ENCODE results near the gene MAD1L1. TPM values are rescaled to one million over a fixed set of nuclear protein-coding genes. Genes with fewer than 3 reads are reported as not detected.
A peak's percentile ranks its signal among the peaks of the same experiment; 100 is the strongest.

MAD1L1 gene
- total RNA-seq, 1 experiment from 2014 or later = 43.8 TPM

- ATAC-seq (no peak), DNase-seq (ENCODE audit: low spot score) (no peak)
- H3K27me3 Mint-ChIP-seq (ENCODE audit: low read depth) = no peaks in the 10 kb centered on the region
- H3K27ac Mint-ChIP-seq = peak overlapping the region; percentile 89
- no peak for TF ChIP-seq GRHL2 (CRISPR knock-in tag; IDR thresholded peaks at IDR 0.05; ENCODE audit: insufficient replicate concordance, severe bottlenecking)
- TF ChIP-seq, protein P1, sequence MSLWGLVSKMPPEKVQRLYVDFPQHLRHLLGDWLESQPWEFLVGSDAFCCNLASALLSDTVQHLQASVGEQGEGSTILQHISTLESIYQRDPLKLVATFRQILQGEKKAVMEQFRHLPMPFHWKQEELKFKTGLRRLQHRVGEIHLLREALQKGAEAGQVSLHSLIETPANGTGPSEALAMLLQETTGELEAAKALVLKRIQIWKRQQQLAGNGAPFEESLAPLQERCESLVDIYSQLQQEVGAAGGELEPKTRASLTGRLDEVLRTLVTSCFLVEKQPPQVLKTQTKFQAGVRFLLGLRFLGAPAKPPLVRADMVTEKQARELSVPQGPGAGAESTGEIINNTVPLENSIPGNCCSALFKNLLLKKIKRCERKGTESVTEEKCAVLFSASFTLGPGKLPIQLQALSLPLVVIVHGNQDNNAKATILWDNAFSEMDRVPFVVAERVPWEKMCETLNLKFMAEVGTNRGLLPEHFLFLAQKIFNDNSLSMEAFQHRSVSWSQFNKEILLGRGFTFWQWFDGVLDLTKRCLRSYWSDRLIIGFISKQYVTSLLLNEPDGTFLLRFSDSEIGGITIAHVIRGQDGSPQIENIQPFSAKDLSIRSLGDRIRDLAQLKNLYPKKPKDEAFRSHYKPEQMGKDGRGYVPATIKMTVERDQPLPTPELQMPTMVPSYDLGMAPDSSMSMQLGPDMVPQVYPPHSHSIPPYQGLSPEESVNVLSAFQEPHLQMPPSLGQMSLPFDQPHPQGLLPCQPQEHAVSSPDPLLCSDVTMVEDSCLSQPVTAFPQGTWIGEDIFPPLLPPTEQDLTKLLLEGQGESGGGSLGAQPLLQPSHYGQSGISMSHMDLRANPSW (CRISPR knock-in tag; conservative IDR thresholded peaks at IDR 0.05; ENCODE audit: low read depth) = no peak
- no peak for TF ChIP-seq ZNF317 (CRISPR knock-in tag; IDR thresholded peaks at IDR 0.05; ENCODE audit: borderline replicate concordance, low read depth)
- no peak for TF ChIP-seq ATF2 (CRISPR knock-in tag; IDR thresholded peaks at IDR 0.05; ENCODE audit: borderline replicate concordance, low read depth)
- no peak for TF ChIP-seq ZNF671 (CRISPR knock-in tag; IDR thresholded peaks at IDR 0.05)
- no peak for TF ChIP-seq ZNF532 (CRISPR knock-in tag; IDR thresholded peaks at IDR 0.05; ENCODE audit: borderline replicate concordance)
- no peak for TF ChIP-seq FOXP4 (CRISPR knock-in tag; IDR thresholded peaks at IDR 0.05)
- TF ChIP-seq TP53 (CRISPR knock-in tag; IDR thresholded peaks at IDR 0.05) = no peak
- TF ChIP-seq CREM (CRISPR knock-in tag; IDR thresholded peaks at IDR 0.05) = no peak
- no peak for TF ChIP-seq JAZF1 (CRISPR knock-in tag; IDR thresholded peaks at IDR 0.05)
- no peak for TF ChIP-seq OVOL2 (CRISPR knock-in tag; IDR thresholded peaks at IDR 0.05; ENCODE audit: borderline replicate concordance)
- TF ChIP-seq MAX (CRISPR knock-in tag; IDR thresholded peaks at IDR 0.05) = no peak
- no peak for TF ChIP-seq ESRRA (CRISPR knock-in tag; IDR thresholded peaks at IDR 0.05; ENCODE audit: borderline replicate concordance)
- TF ChIP-seq, protein P2, sequence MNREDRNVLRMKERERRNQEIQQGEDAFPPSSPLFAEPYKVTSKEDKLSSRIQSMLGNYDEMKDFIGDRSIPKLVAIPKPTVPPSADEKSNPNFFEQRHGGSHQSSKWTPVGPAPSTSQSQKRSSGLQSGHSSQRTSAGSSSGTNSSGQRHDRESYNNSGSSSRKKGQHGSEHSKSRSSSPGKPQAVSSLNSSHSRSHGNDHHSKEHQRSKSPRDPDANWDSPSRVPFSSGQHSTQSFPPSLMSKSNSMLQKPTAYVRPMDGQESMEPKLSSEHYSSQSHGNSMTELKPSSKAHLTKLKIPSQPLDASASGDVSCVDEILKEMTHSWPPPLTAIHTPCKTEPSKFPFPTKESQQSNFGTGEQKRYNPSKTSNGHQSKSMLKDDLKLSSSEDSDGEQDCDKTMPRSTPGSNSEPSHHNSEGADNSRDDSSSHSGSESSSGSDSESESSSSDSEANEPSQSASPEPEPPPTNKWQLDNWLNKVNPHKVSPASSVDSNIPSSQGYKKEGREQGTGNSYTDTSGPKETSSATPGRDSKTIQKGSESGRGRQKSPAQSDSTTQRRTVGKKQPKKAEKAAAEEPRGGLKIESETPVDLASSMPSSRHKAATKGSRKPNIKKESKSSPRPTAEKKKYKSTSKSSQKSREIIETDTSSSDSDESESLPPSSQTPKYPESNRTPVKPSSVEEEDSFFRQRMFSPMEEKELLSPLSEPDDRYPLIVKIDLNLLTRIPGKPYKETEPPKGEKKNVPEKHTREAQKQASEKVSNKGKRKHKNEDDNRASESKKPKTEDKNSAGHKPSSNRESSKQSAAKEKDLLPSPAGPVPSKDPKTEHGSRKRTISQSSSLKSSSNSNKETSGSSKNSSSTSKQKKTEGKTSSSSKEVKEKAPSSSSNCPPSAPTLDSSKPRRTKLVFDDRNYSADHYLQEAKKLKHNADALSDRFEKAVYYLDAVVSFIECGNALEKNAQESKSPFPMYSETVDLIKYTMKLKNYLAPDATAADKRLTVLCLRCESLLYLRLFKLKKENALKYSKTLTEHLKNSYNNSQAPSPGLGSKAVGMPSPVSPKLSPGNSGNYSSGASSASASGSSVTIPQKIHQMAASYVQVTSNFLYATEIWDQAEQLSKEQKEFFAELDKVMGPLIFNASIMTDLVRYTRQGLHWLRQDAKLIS (CRISPR knock-in tag; IDR thresholded peaks at IDR 0.05; ENCODE audit: borderline replicate concordance) = no peak
- TF ChIP-seq, protein P3, sequence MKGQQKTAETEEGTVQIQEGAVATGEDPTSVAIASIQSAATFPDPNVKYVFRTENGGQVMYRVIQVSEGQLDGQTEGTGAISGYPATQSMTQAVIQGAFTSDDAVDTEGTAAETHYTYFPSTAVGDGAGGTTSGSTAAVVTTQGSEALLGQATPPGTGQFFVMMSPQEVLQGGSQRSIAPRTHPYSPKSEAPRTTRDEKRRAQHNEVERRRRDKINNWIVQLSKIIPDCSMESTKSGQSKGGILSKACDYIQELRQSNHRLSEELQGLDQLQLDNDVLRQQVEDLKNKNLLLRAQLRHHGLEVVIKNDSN (CRISPR knock-in tag; IDR thresholded peaks at IDR 0.05) = no peak
- no peak for TF ChIP-seq CBFB (CRISPR knock-in tag; IDR thresholded peaks at IDR 0.05; ENCODE audit: low read depth)
- H3K4me1 Mint-ChIP-seq = no peaks in the 10 kb centered on the region
- ChIA-PET CTCF (no interaction called here), POLR2A (no interaction called here)
- no peaks in the 10 kb centered on the region for H3K36me3 Mint-ChIP-seq
- H3K4me3 Mint-ChIP-seq = no peak overlapping the region
- H3K9me3 Mint-ChIP-seq = no peaks in the 10 kb centered on the region
These were observed 233.3 kb downstream of the MAD1L1 start for GRCh38 chr7:1999278-1999984.
